ENCODE results near the gene INTS1.

INTS1 gene

GRCh38 chr7:1437155-1437880, 66.9 kb downstream of the INTS1 start:
- no peak for DNase-seq (ENCODE audit: low read depth)
- no peak overlapping the region for H3K4me3 ChIP-seq (ENCODE audit: control insufficient read depth, low read depth, low read length)
- no peak for TF ChIP-seq CTCF (IDR thresholded peaks at IDR 0.05; ENCODE audit: control insufficient read depth, insufficient read depth, low read depth, low read length, missing control alignments)

- no peak overlapping the region for H3K4me3 ChIP-seq (ENCODE audit: control insufficient read depth, low read depth, low read length)
- no peak for TF ChIP-seq CTCF (IDR thresholded peaks at IDR 0.05; ENCODE audit: control insufficient read depth, insufficient read depth, low read depth, low read length, missing control alignments)
- DNase-seq (ENCODE audit: low read depth) = no peak
These were observed 67.6 kb downstream of the INTS1 start for GRCh38 chr7:1436608-1437007.

- H3K4me3 ChIP-seq (ENCODE audit: control insufficient read depth, low read depth, low read length) = no peak overlapping the region
- no peak for DNase-seq (ENCODE audit: low read depth)
- TF ChIP-seq CTCF (IDR thresholded peaks at IDR 0.05; ENCODE audit: control insufficient read depth, insufficient read depth, low read depth, low read length, missing control alignments) = no peak
These were observed 69.1 kb downstream of the INTS1 start for GRCh38 chr7:1434891-1435670.

GRCh38 chr7:1434165-1434718, 69.9 kb downstream of the INTS1 start:
- DNase-seq (ENCODE audit: low read depth) = no peak
- no peak overlapping the region for H3K4me3 ChIP-seq (ENCODE audit: control insufficient read depth, low read depth, low read length)
- no peak for TF ChIP-seq CTCF (IDR thresholded peaks at IDR 0.05; ENCODE audit: control insufficient read depth, insufficient read depth, low read depth, low read length, missing control alignments)

GRCh38 chr7:1433128-1433920, 70.9 kb downstream of the INTS1 start:
- no peak for TF ChIP-seq CTCF (IDR thresholded peaks at IDR 0.05; ENCODE audit: control insufficient read depth, insufficient read depth, low read depth, low read length, missing control alignments)
- no peak overlapping the region for H3K4me3 ChIP-seq (ENCODE audit: control insufficient read depth, low read depth, low read length)
- DNase-seq (ENCODE audit: low read depth) = no peak

- no peak overlapping the region for H3K4me3 ChIP-seq (ENCODE audit: control insufficient read depth, low read depth, low read length)
- TF ChIP-seq CTCF (IDR thresholded peaks at IDR 0.05; ENCODE audit: control insufficient read depth, insufficient read depth, low read depth, low read length, missing control alignments) = peak; percentile 99
- DNase-seq (ENCODE audit: low read depth) = no peak
These were observed 71.6 kb downstream of the INTS1 start for GRCh38 chr7:1432411-1433082.
